SU-DHL-6 (cell line): ENCODE data around the gene ZDHHC7.

Source experiments
- H2AFZ ChIP-seq: fragments of 200-600 bp; sonication (generic); 2 replicates; pipeline ENCODE4 v1.6.1; 2014; ENCODE audit warnings: low read depth, mild to moderate bottlenecking, moderate library complexity, mixed read lengths, antibody characterized with exemption, low read length; ENCODE audit not compliant: severe bottlenecking
- H3F3A ChIP-seq: fragments of 200-600 bp; shearing (Covaris generic); 2 replicates; pipeline ENCODE4 v1.6.0; 2016; ENCODE audit warnings: antibody characterized with exemption, mild to moderate bottlenecking; ENCODE audit not compliant: insufficient read depth
- H3K27ac ChIP-seq: fragments of 200-600 bp; sonication (generic); 2 replicates; pipeline ENCODE4 v1.5.1; 2016; ENCODE audit warnings: low read depth, mild to moderate bottlenecking, low read length, moderate library complexity, mixed read lengths
- H3K27me3 ChIP-seq: fragments of 200-600 bp; sonication (generic), shearing (Covaris generic); 2 replicates; pipeline ENCODE4 v1.6.0; 2014; ENCODE audit warnings: mild to moderate bottlenecking, low read length
- H3K36me3 ChIP-seq: fragments of 200-600 bp; sonication (generic); 2 replicates; pipeline ENCODE4 v1.6.1; 2014; ENCODE audit warnings: mild to moderate bottlenecking, low read length, mixed read lengths
- H3K4me2 ChIP-seq: fragments of 300-600, 200-600 bp; shearing (Covaris generic), sonication (generic); 2 replicates; pipeline ENCODE4 v1.6.0; 2014; ENCODE audit warnings: low read length, low read depth, mild to moderate bottlenecking; ENCODE audit not compliant: poor library complexity, severe bottlenecking
- H3K4me3 ChIP-seq: fragments of 200-600 bp; sonication (generic); 2 replicates; pipeline ENCODE4 v1.5.1; 2014; ENCODE audit warnings: antibody characterized with exemption, low read length, mild to moderate bottlenecking, mixed read lengths; ENCODE audit not compliant: insufficient read depth, poor library complexity, severe bottlenecking
- H3K79me2 ChIP-seq: fragments of 200-600 bp; sonication (generic); 2 replicates; pipeline ENCODE4 v1.6.1; 2014; ENCODE audit warnings: mild to moderate bottlenecking, low read length, moderate library complexity; ENCODE audit not compliant: insufficient read depth
- H3K9ac ChIP-seq: fragments of 200-600 bp; sonication (generic); 2 replicates; pipeline ENCODE4 v1.7.0; 2014; ENCODE audit warnings: mild to moderate bottlenecking, low read length
- H3K9me2 ChIP-seq: fragments of 200-600 bp; sonication (generic); replicated peaks from 2 replicates; pipeline ENCODE4 v1.6.1; 2014; ENCODE audit warnings: low read length; ENCODE audit not compliant: insufficient read depth
- H3K9me3 ChIP-seq: fragments of 200-600 bp; sonication (generic); 2 replicates; pipeline ENCODE4 v1.6.1; 2014; ENCODE audit warnings: low read length, mixed read lengths; ENCODE audit not compliant: insufficient read depth
- H4K20me1 ChIP-seq: fragments of 200-600 bp; sonication (generic); 2 replicates; pipeline ENCODE4 v1.6.1; 2014; ENCODE audit warnings: low read depth, mild to moderate bottlenecking, antibody characterized with exemption, low read length, moderate library complexity, mixed read lengths
- EZH2phosphoT487 ChIP-seq: fragments of 200-600 bp; sonication (generic), shearing (Covaris generic); conservative IDR thresholded peaks from 2 replicates; pipeline ENCODE4 v1.6.1; 2018; ENCODE audit warnings: mild to moderate bottlenecking, antibody characterized with exemption, low read length, moderate library complexity, mixed read lengths
- TF ChIP-seq, protein P1 (sequence below): fragments of 200-600 bp; sonication (generic); IDR thresholded peaks from one replicate; pipeline ENCODE4 v1.5.1; 2017; ENCODE audit warnings: antibody characterized with exemption, mild to moderate bottlenecking, low read length, moderate library complexity; ENCODE audit not compliant: insufficient read depth, poor library complexity, severe bottlenecking

Gene ZDHHC7

DNA sequence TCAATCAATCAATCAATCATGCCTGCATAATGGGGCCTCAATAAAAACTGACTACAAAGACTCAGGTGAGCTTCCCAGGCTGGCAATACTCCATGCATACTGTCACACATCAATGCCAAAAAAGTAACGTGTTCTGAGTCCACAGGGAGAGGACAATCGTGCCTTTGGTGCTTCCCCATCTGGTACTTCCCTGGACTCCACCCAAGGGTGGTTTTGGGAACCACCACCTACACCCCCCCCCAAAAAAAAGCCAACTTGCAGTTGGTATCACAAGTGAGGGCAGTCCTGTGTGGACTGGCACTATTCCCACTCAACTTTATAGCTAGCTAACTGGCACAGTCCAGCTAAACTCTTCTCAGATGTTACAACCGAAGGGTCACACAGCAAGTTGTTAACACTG lies 3.1 kb downstream of the ZDHHC7 start:
- Histone ChIP-seq H4K20me1 (no peaks in the 10 kb centered on the region), H3K9ac (no peak overlapping the region), H3K27ac (no peak overlapping the region), H3K4me2 (no peak overlapping the region), H3K4me3 (no peak overlapping the region), H3K79me2 (peaks cover 70% of the 10 kb centered on the region), H3K36me3 (no peaks in the 10 kb centered on the region), H3K27me3 (no peaks in the 10 kb centered on the region), H3F3A (no peaks in the 10 kb centered on the region), H3K9me2 (no peaks in the 10 kb centered on the region), H2AFZ (no peak overlapping the region), H3K9me3 (no peaks in the 10 kb centered on the region)
- no peak for TF ChIP-seq EZH2phosphoT487
- TF ChIP-seq, protein P1, sequence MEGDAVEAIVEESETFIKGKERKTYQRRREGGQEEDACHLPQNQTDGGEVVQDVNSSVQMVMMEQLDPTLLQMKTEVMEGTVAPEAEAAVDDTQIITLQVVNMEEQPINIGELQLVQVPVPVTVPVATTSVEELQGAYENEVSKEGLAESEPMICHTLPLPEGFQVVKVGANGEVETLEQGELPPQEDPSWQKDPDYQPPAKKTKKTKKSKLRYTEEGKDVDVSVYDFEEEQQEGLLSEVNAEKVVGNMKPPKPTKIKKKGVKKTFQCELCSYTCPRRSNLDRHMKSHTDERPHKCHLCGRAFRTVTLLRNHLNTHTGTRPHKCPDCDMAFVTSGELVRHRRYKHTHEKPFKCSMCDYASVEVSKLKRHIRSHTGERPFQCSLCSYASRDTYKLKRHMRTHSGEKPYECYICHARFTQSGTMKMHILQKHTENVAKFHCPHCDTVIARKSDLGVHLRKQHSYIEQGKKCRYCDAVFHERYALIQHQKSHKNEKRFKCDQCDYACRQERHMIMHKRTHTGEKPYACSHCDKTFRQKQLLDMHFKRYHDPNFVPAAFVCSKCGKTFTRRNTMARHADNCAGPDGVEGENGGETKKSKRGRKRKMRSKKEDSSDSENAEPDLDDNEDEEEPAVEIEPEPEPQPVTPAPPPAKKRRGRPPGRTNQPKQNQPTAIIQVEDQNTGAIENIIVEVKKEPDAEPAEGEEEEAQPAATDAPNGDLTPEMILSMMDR = no peak

DNA sequence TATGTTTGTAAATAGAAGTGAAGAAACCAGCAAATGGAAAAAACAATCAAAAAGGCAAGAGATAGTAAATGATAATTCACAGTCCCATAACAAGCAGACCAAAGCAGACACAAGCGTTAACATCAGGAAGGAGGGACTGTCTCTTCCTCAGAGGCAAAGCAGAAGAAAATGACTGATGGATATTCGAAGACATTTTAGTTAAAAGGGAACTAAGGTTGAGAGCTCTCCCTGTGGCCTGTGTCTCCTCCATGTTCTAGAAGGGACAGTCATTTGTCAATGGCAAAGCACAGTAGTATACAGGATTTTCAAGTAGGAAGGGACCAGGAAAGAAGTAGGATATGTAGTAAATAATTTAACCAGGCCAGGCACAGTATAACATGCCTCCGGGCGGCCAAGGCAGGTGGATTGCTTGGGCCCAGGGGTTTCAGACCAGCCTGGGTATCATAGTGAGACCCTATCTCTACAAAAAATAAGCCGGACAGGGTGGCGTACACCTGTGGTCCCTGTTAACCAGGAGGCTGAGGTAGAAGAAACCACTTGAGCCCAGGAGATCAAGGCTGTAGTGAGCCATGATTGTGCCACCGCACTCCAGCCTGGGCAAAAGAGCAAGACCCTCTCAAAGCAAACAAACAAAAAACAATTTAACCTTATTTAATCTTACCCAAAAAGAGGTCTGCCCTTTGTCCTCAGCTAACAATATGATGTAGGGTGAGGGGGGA lies 3.7 kb downstream of the ZDHHC7 start:
- Histone ChIP-seq H3K4me3 (no peak overlapping the region), H3K27me3 (no peaks in the 10 kb centered on the region), H3K4me2 (no peak overlapping the region), H3F3A (no peaks in the 10 kb centered on the region), H3K9me3 (no peaks in the 10 kb centered on the region), H3K27ac (no peak overlapping the region), H3K9ac (no peak overlapping the region), H3K9me2 (no peaks in the 10 kb centered on the region), H2AFZ (no peak overlapping the region), H3K36me3 (no peaks in the 10 kb centered on the region), H3K79me2 (peaks cover 74% of the 10 kb centered on the region), H4K20me1 (no peaks in the 10 kb centered on the region)
- no peak for TF ChIP-seq EZH2phosphoT487
- TF ChIP-seq, protein P1 = no peak

DNA sequence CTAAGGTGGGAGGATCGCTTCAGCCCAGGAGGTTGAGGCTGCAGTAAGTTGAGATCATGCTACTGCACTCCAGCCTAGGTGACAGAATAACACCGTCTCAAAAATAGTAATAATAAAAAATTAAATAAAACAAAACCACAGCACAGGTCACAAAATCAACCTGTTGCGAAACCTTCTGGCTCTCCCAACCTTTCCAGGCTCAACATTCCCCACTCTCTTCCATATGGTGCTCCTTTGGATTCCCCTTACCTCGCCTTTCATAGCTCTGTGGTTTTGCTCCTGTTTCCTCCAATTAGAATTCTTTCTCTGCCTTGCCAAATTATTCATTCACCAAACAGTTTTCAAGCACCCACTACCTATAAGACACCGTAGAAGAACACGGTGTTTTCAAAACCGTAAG lies 4.7 kb downstream of the ZDHHC7 start:
- H3K79me2 ChIP-seq = peaks cover 84% of the 10 kb centered on the region
- H3K4me2 ChIP-seq = no peak overlapping the region
- no peaks in the 10 kb centered on the region for H3K36me3 ChIP-seq
- TF ChIP-seq, protein P1 = no peak
- no peak for TF ChIP-seq EZH2phosphoT487
- no peaks in the 10 kb centered on the region for H3K27me3 ChIP-seq
- H3K9me3 ChIP-seq = no peaks in the 10 kb centered on the region
- no peak overlapping the region for H2AFZ ChIP-seq
- no peak overlapping the region for H3K27ac ChIP-seq
- no peaks in the 10 kb centered on the region for H3K9me2 ChIP-seq
- no peaks in the 10 kb centered on the region for H3F3A ChIP-seq
- H4K20me1 ChIP-seq = no peaks in the 10 kb centered on the region
- H3K9ac ChIP-seq = no peak overlapping the region
- no peak overlapping the region for H3K4me3 ChIP-seq
